Activated CD4-positive, alpha-beta T cell treated with anti-CD3 and anti-CD28 coated beads, Interleukin-10, Interleukin-2, amounts not matched to agents 100 ng/mL and 50 ng/mL, durations not matched to agents 16 hours and 8 hours (primary cell): Measurements from ENCODE around the gene MARVELD1.
"Not testable (repeated sequence)": the region's sequence is repeated elsewhere in the genome, so short reads cannot be mapped to it uniquely, and the experiment has no call there.

ENCODE experiments used
- DNase-seq: peaks from one replicate; pipeline ENCODE4 v3.0.0-alpha.2; 2020

The MARVELD1 gene

DNA sequence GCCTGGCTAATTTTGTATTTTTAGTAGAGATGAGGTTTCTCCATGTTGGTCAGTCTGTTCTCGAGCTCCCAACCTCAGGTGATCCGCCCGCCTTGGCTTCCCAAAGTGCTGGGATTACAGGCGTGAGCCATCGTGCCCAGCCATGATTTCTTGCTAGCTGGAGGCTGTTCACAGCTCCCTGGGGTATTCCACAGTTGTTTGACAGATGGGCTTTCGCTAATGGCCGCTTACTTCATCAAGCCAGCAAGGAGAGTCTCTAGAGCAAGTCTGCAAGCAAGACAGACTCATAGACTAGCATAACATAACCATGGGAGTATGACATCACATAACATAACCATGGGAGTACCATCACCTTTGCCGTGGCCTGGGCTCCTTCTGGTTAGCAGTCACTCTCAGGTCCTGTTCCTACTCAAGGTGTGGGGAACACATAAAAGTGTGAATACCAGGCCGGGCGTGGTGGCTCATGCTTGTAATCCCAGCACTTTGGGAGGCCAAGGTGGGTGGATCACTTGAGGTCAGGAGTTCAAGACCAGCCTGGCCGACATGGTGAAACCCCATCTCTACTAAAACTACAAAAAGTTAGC, 15.4 kb upstream of the MARVELD1 start:
- not testable (repeated sequence) for DNase-seq

GRCh38 chr10:97701438-97702069, 12.0 kb upstream of the MARVELD1 start:
- peak; percentile 78 for DNase-seq

GRCh38 chr10:97703398-97704067, 10.0 kb upstream of the MARVELD1 start:
- DNase-seq: no peak

GRCh38 chr10:97704341-97704740, 9.2 kb upstream of the MARVELD1 start:
- no peak for DNase-seq

DNA sequence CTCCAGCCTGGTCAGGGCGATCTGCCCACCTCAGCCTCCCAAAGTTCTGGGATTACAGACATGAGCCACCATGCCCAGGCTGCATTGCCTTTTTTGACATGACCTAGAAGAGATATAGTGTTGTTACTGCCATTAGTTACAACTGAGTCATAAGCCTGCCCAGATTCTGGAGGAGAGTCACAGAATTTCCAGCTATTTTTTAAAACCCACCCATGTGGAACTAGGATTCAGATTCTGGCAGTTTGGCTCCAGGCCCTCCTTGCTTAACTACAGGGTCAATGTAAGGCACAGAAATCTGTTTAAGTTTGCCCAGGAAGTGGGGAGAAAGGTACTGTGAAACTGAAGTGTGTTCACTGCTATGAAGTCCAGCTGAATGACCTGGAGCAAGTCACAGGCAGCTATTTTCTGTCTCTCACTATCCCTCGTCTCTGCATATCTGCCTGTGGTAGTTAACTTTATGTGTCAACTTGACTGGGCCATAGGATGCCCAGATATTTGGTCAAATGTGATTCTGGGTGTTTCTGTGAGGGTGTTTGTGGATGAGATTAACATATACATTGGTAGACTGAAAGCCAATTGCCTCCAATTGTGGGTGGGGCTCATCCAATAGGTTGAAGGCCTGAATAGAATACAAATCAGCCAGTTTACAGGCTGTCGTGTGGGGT, 8.4 kb upstream of the MARVELD1 start:
- DNase-seq: no peak

DNA sequence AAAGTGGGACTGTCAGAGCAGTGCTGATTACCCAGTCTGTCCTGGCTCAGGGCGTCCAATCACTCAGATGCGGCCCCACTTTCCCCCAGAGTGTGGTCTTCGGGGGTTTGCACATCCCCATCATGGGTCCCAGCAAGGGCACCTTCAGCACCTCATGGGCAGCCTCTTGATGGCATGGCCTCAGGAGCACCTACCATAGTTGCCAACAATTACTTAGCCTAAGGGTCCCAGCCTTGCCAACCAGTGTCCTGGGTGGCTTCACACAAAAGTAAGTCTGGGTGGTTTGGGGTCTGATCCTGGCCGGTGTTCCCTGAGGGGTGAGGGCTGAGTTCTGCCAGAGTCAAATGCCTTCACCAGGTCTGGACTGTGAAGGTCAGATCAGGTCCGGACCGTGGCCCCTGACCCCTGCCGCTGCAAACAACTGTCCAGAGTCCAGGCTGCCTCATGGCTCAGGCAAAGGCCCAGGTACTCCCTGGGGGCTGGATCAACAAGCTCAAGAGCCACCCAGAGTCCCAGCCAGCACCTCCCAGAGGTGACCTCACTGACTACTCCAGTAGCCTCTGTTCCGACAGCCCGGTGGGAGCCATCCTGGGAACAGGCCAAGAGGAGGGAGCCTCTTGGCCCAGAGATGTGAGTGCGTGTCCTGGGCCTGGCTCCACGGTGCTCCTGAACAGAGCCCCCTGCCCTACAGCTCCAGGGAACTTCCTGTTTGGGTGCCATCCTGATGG, 6.2 kb upstream of the MARVELD1 start:
- DNase-seq: no peak

- no peak for DNase-seq
Measured at GRCh38 chr10:97708167-97708566, 5.4 kb upstream of the MARVELD1 start.

- peak; percentile 39 for DNase-seq
Measured at GRCh38 chr10:97708976-97709946, 4.3 kb upstream of the MARVELD1 start.

DNA sequence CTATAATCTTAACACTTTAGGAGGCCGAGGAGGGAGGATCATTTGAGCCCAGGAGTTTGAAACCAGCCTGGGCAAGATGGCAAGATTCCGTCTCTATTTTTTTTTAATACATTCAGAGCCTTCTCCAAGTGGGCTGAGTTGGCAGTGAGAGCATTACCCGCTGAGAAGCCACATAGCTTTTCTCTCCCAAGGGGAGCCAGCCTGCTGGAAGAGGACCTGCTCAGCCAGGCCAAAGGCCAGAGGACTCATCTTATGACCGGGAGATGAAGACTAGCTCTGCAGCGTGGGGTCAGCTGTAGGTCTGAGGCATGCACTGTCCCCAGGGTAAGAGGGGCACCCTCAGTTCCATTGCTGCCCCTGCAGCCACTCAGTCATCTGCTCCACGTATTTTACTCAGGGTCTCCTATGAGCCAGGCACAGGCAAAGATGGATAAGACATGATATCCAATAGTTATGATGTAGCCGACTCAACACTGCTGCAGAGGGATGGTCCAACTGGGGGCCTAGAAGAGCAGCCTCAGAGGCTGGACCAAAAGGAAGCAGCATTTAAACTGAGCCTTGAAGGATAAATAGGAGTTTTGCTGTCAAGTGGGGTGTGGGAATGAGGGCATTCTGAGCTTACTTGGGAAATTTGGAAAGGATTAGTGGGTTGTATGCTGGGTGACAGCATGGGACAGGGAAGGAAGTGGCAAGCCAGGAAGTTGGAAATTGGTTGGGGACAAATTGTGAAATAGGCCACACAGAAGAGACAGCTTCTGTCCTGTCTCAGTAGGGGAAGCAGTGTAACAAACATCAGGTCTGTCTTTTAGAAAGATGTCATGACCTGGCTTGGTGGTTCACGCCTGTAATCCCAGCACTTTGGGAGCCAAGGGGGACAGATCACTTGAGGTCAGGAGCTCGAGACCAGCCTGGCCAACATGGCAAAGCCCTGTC, 1.6 kb upstream of the MARVELD1 start:
- no peak for DNase-seq

GRCh38 chr10:97713826-97714400, 383 bp downstream of the MARVELD1 start:
- DNase-seq: peak; percentile 68

DNA sequence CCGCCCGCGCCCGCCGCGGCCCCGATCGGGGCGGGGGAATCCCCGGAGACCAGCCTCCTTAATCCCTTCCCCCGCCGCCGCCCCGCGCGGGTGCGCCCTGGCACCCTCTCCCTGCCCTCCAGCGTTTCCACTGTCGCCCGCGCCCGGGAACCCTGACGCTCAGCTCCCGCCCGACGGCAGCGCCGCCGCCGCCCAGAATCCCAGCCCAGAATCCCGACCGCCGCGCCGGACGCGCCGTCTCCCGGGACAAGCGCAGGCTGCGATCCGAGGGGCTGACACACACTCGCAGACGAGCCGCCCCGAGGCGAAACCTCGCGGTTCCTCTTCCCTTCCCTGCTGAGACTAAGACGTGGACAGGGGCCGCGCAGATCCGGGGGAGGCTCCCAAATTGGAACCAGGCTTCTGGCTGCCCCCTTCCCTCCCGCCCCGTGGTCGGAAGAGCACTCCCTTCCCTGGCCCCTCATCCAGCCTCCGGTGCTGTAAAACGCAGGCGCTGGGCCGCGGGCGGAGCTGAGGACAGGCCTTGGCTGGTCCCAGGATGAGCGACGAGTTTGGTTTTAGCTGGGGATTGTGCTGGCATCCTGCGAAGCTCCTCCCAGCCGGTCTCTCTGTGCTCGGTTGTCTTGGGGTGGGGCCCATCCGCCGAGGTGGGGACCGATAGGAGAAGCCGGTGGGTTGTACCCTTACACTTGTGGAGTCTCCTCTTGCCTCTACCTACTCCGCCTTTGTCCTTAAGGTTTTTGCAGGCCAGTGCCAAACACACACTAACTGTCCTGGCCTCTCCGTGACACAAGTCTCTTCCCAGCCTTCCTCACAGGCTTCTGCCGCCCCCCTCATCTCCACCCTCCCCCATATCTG, 1.1 kb downstream of the MARVELD1 start:
- DNase-seq: peak; percentile 18

GRCh38 chr10:97715259-97715874, 1.8 kb downstream of the MARVELD1 start:
- DNase-seq: no peak

GRCh38 chr10:97717627-97718026, 4.1 kb downstream of the MARVELD1 start:
- no peak for DNase-seq

DNA sequence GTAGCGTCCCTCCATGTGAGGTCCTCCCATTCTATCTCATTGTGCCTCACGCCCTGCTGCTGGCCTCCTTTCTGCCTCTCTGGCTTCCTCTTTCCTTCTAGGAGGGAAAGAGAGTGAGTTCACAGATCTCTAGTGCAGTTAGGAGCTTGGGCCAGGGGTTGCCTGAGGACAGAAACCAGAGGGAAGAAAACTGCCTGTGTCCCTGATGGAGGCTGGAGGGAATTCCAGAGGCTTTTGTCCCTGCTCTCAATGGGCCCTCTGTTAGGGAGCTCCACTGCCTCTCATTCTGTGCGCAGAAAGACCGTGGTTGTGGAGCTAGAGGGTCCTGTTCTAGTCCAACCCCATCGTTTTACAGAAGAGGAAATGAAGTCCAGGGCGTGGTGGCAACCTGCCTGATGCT, 4.6 kb downstream of the MARVELD1 start:
- no peak for DNase-seq

DNA sequence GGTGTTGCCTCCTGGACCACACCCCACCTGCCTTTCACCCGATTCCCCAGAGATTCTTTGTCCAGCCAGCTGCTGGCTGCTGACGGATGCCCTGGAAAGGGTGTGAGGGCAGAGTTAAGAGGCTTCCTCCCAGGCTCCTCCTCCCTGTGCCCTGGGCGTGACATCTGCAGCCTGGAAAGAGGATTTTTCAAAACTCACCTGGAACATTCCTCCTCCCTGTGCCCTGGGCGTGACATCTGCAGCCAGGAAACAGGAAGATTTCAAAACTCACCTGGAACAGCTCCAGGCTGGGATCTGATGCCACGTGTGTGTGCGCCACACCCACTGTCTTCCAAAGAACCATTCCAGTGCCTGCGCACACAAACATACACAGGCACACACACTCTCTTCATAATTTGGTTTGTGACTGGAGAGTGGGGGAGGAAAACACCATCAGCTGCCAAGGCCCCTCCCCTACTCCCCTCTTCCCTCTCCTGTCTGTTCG, 5.2 kb downstream of the MARVELD1 start:
- DNase-seq: no peak

DNA sequence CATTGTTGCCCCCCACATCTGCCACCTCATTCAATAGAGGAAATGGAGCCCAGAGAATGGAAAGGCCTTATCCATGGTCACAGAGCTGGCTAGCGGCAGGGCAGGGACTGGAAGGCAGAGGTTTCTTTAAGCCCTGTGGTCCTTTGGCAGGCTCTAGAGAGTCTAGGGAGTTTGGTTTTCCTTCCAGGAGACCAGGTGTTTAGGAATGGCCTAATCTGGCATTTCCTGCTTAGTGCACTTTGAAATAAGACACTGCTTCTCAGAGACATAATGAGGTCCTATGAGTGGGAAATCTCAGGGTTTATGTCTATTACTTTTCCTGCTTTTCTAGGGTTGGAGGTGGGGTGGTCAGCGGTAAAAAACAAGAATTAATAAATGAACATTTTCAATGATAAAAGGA, 6.1 kb downstream of the MARVELD1 start:
- no peak for DNase-seq

GRCh38 chr10:97721871-97722780, 8.6 kb downstream of the MARVELD1 start:
- DNase-seq: no peak

GRCh38 chr10:97723001-97723400, 9.5 kb downstream of the MARVELD1 start:
- DNase-seq: no peak
